Choroid plexus epithelial cell (primary cell): ENCODE data around the gene BTNL9.
"Not testable (repeated sequence)": the region's sequence is repeated elsewhere in the genome, so short reads cannot be mapped to it uniquely, and the experiment has no call there.

Experiments used
- DNase-seq: peaks from one replicate; pipeline ENCODE4 v3.0.0-alpha.2; 2010; ENCODE audit warnings: low read depth
- H3K4me3 ChIP-seq: 2 replicates; pipeline ENCODE4 v1.5.1; 2011; ENCODE audit warnings: low read depth, mild to moderate bottlenecking, control low read depth, low read length, moderate library complexity
- CTCF ChIP-seq: conservative IDR thresholded peaks from 2 replicates; pipeline ENCODE4 v1.5.1; 2011; ENCODE audit warnings: low read depth, mild to moderate bottlenecking, control low read depth, inconsistent platforms, low read length, moderate library complexity

Gene BTNL9

GRCh38 chr5:181098762-181099601 is 58.9 kb downstream of the BTNL9 start:
- no peak for TF ChIP-seq CTCF
- DNase-seq: no peak
- no peak overlapping the region for H3K4me3 ChIP-seq

- TF ChIP-seq CTCF: no peak
- H3K4me3 ChIP-seq: no peak overlapping the region
- DNase-seq: no peak
These were observed 59.6 kb downstream of the BTNL9 start for GRCh38 chr5:181099602-181100086.

GRCh38 chr5:181100121-181100875 is 60.2 kb downstream of the BTNL9 start:
- no peak overlapping the region for H3K4me3 ChIP-seq
- TF ChIP-seq CTCF: no peak
- DNase-seq: peak; percentile 4

GRCh38 chr5:181101030-181101641 is 61.1 kb downstream of the BTNL9 start:
- DNase-seq, H3K4me3 ChIP-seq: not testable (repeated sequence)

GRCh38 chr5:181101930-181102674 is 62.0 kb downstream of the BTNL9 start:
- H3K4me3 ChIP-seq, DNase-seq: not testable (repeated sequence)

GRCh38 chr5:181104259-181104568 is 64.1 kb downstream of the BTNL9 start:
- not testable (repeated sequence) for DNase-seq, H3K4me3 ChIP-seq

- not testable (repeated sequence) for H3K4me3 ChIP-seq, DNase-seq
These were observed 64.7 kb downstream of the BTNL9 start for GRCh38 chr5:181104606-181105390.

GRCh38 chr5:181105391-181106025 is 65.4 kb downstream of the BTNL9 start:
- TF ChIP-seq CTCF: no peak
- H3K4me3 ChIP-seq: no peak overlapping the region
- no peak for DNase-seq
